H9 (cell line): ENCODE results near the gene RAD23A. TPM values are rescaled to one million over a fixed set of nuclear protein-coding genes. Genes with fewer than 3 reads are reported as not detected.

Source experiments
- DNase-seq: peaks from one replicate; pipeline ENCODE4 v3.0.0-alpha.2; 2017
- H2AFZ ChIP-seq: one replicate; pipeline ENCODE4 v1.6.1; 2013; ENCODE audit warnings: mild to moderate bottlenecking, low read length, control low read depth, moderate library complexity
- H2AK5ac ChIP-seq: 2 replicates; pipeline ENCODE4 v1.6.1; 2013; ENCODE audit warnings: low read length, control low read depth, mixed read lengths; ENCODE audit not compliant: insufficient read length
- H2BK120ac ChIP-seq: one replicate; pipeline ENCODE4 v1.6.1; 2013; ENCODE audit warnings: low read depth, mild to moderate bottlenecking, low read length, control low read depth, inconsistent platforms; ENCODE audit not compliant: poor library complexity, severe bottlenecking
- H2BK12ac ChIP-seq: 2 replicates; pipeline ENCODE4 v1.6.1; 2013; ENCODE audit warnings: low read length, control low read depth, mixed read lengths, low read depth; ENCODE audit not compliant: insufficient read length
- H2BK15ac ChIP-seq: 2 replicates; pipeline ENCODE4 v1.6.1; 2013; ENCODE audit warnings: low read depth, low read length, control low read depth
- H2BK20ac ChIP-seq: one replicate; pipeline ENCODE4 v1.6.1; 2013; ENCODE audit warnings: low read depth, mild to moderate bottlenecking, low read length, control low read depth, inconsistent platforms; ENCODE audit not compliant: poor library complexity, severe bottlenecking
- H2BK5ac ChIP-seq: 2 replicates; pipeline ENCODE4 v1.6.1; 2013; ENCODE audit warnings: low read length, control low read depth, mixed read lengths; ENCODE audit not compliant: insufficient read length
- H3K14ac ChIP-seq: 2 replicates; pipeline ENCODE4 v1.6.1; 2013; ENCODE audit warnings: low read length, control low read depth; ENCODE audit not compliant: insufficient read depth
- H3K18ac ChIP-seq: 2 replicates; pipeline ENCODE4 v1.6.1; 2013; ENCODE audit warnings: low read depth, mild to moderate bottlenecking, mixed read lengths, low read length, control low read depth; ENCODE audit not compliant: insufficient read length
- H3K23ac ChIP-seq: 2 replicates; pipeline ENCODE4 v1.6.1; 2013; ENCODE audit warnings: low read length, control low read depth, mixed read lengths, low read depth; ENCODE audit not compliant: insufficient read length
- H3K23me2 ChIP-seq: 2 replicates; pipeline ENCODE4 v1.6.1; 2013; ENCODE audit warnings: low read depth, mild to moderate bottlenecking, mixed read lengths, low read length, control low read depth; ENCODE audit not compliant: insufficient read length, poor library complexity, severe bottlenecking
- H3K27ac ChIP-seq: 2 replicates; pipeline ENCODE4 v1.5.1; 2013; ENCODE audit warnings: low read length, control low read depth, mixed read lengths, low read depth; ENCODE audit not compliant: insufficient read length
- H3K27me3 ChIP-seq: 2 replicates; pipeline ENCODE4 v1.6.1; 2013; ENCODE audit warnings: low read length, control low read depth, inconsistent platforms; ENCODE audit not compliant: insufficient read depth
- H3K4ac ChIP-seq: 2 replicates; pipeline ENCODE4 v1.6.1; 2013; ENCODE audit warnings: low read depth, mild to moderate bottlenecking, control low read depth, inconsistent platforms, low read length, moderate library complexity
- H3K4me1 ChIP-seq: 2 replicates; pipeline ENCODE4 v1.6.1; 2013; ENCODE audit warnings: low read length, control low read depth, inconsistent platforms; ENCODE audit not compliant: insufficient read depth
- H3K4me2 ChIP-seq: 2 replicates; pipeline ENCODE4 v1.6.1; 2013; ENCODE audit warnings: low read length, control low read depth, mixed read lengths; ENCODE audit not compliant: insufficient read length, insufficient read depth
- H3K56ac ChIP-seq: 2 replicates; pipeline ENCODE4 v1.6.1; 2013; ENCODE audit warnings: low read depth, mild to moderate bottlenecking, mixed read lengths, low read length, control low read depth; ENCODE audit not compliant: insufficient read length
- H3K79me1 ChIP-seq: 2 replicates; pipeline ENCODE4 v1.6.1; 2013; ENCODE audit warnings: low read depth, mild to moderate bottlenecking, moderate library complexity, low read length, control low read depth, inconsistent platforms; ENCODE audit not compliant: insufficient read depth, poor library complexity, severe bottlenecking
- H3K79me2 ChIP-seq: 2 replicates; pipeline ENCODE4 v1.6.1; 2013; ENCODE audit warnings: low read length, control low read depth, inconsistent platforms; ENCODE audit not compliant: insufficient read depth
- H3K9ac ChIP-seq: 2 replicates; pipeline ENCODE4 v1.6.1; 2013; ENCODE audit warnings: low read length, control low read depth, mixed read lengths; ENCODE audit not compliant: insufficient read length; ENCODE audit errors: extremely low read depth
- H3K9me3 ChIP-seq: one replicate; pipeline ENCODE4 v1.6.1; 2013; ENCODE audit warnings: low read depth, low read length, inconsistent platforms; ENCODE audit not compliant: control insufficient read depth
- H3T11ph ChIP-seq: one replicate; pipeline ENCODE4 v1.6.1; 2013; ENCODE audit warnings: mild to moderate bottlenecking, low read length, control low read depth, inconsistent platforms
- H4K20me1 ChIP-seq: one replicate; pipeline ENCODE4 v1.6.1; 2013; ENCODE audit not compliant: control insufficient read depth, insufficient read length, insufficient read depth
- H4K5ac ChIP-seq: 2 replicates; pipeline ENCODE4 v1.6.1; 2013; ENCODE audit warnings: low read depth, mild to moderate bottlenecking, mixed read lengths, low read length, control low read depth; ENCODE audit not compliant: insufficient read length
- H4K8ac ChIP-seq: replicated peaks from 2 replicates; pipeline ENCODE4 v1.6.1; 2013; ENCODE audit warnings: low read length, control low read depth, mixed read lengths, low read depth; ENCODE audit not compliant: insufficient read length
- H4K91ac ChIP-seq: 2 replicates; pipeline ENCODE4 v1.6.1; 2013; ENCODE audit warnings: low read depth, mild to moderate bottlenecking, moderate library complexity, mixed read lengths, low read length, control low read depth; ENCODE audit not compliant: insufficient read length
- H3K27ac Mint-ChIP-seq, 3 experiments: 2 replicates in 2 of 3; 3 replicates in 1 of 3; pipeline ENCODE4 v1.8.0; 2020 to 2021; ENCODE audit warnings: mixed read lengths in 3 of 3, mild to moderate bottlenecking in 1 of 3, moderate library complexity in 1 of 3
- H3K27me3 Mint-ChIP-seq: 2 replicates; pipeline ENCODE4 v1.8.0; 2021; ENCODE audit warnings: low read depth, mild to moderate bottlenecking, moderate library complexity, mixed read lengths
- H3K36me3 Mint-ChIP-seq, 3 experiments: 2 replicates in 2 of 3; 3 replicates in 1 of 3; pipeline ENCODE4 v1.8.0; 2020 to 2021; ENCODE audit warnings: low read depth in 3 of 3, mixed read lengths in 3 of 3; ENCODE audit not compliant: insufficient read depth in 1 of 3
- H3K4me1 Mint-ChIP-seq, 2 experiments: 2 replicates each; pipeline ENCODE4 v1.8.0; 2020; ENCODE audit warnings: mixed read lengths in 2 of 2
- H3K4me3 Mint-ChIP-seq, 2 experiments: 2 replicates in 1 of 2; 3 replicates in 1 of 2; pipeline ENCODE4 v1.8.0; 2020 to 2021; ENCODE audit warnings: mild to moderate bottlenecking in 2 of 2, mixed read lengths in 2 of 2, moderate library complexity in 1 of 2
- H3K9me3 Mint-ChIP-seq, 2 experiments: 2 replicates in 1 of 2; 3 replicates in 1 of 2; pipeline ENCODE4 v1.8.0; 2020; ENCODE audit warnings: mild to moderate bottlenecking in 2 of 2, mixed read lengths in 2 of 2, moderate library complexity in 1 of 2
- WGBS: extraction: QIAGEN DNeasy Blood & Tissue Kit; methylation state at CpG from one replicate; pipeline ENCODE4 v1.1.7; 2013; ENCODE audit warnings: missing lambda C conversion rate, low lambda C conversion rate, mixed read lengths; ENCODE audit not compliant: insufficient read length; ENCODE audit errors: extremely low coverage; 5-methylcytosine and 5-hydroxymethylcytosine counted together
- total RNA-seq: library from RNA; stranded (reverse); gene quantifications from 2 replicates; pipeline ENCODE4 v1.2.1, GENCODE V29; 2021
- TF ChIP-seq, protein P1 (sequence below): fragments of 200-600 bp; sonication (generic); conservative IDR thresholded peaks from 3 replicates; pipeline ENCODE4 v1.8.0; 2021; ENCODE audit warnings: antibody characterized with exemption, mild to moderate bottlenecking

The RAD23A gene
- total RNA-seq, 1 experiment from 2014 or later = 62.2 TPM

DNA sequence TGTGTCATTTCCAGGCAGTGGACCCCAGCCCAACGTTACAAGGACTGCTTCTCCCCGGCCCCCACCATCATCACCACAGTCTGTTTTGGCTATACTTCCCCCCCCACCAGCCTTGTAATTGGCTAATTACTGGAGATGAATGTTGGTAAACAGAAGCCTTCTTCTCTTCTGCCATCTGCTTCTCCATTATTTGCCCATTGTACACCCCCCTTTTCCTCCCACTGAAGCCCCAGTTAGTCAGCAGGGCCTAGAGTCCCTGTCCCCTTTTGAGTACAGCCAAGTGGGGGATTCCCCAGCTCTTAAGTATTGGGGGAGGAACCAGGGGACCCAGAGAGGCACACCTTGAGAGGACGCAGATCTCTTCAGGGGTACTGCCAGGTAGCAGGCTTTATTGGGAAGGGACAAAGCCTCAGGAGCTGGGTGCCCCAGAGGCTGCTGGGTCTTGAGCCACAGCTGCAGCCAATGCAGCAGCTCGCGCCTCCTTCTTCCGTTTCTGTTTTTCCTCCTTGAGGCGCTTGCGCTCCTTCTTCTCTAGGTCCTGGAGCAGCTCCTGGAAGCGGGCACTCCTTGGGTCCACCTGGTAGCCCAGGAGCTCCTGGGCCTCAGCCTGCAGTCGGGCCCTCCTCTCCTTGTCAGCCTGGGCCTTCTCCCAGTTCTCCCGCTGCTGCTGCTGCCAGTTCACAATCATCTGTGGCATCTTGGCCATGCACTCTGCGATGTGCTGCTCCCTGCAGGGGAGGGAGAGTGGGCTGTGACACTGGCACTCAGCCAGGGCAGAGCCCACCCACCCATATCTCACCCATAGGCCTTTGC, 8.3 kb downstream of the RAD23A start:
- H2BK5ac ChIP-seq = no peak overlapping the region
- no CpG with 5 or more reads among the region's 12 CpGs for WGBS
- H3K27ac Mint-ChIP-seq = peak overlapping the region in 2 of 3 experiments; percentile 68 to 92; a peak in 4 of 7 replicates

More for the DNA sequence above, 8.3 kb downstream of the RAD23A start:
- Histone ChIP-seq H3K27ac (no peak overlapping the region), H3K56ac (no peak overlapping the region), H4K20me1 (no peaks in the 10 kb centered on the region), H3K14ac (no peak overlapping the region), H2AK5ac (no peak overlapping the region), H3K23me2 (peaks cover 3% of the 10 kb centered on the region), H3K18ac (no peak overlapping the region), H2BK12ac (no peak overlapping the region), H3T11ph (no peak overlapping the region), H2AFZ (no peak overlapping the region), H3K9me3 (no peaks in the 10 kb centered on the region), H4K5ac (no peak overlapping the region), H3K9ac (no peak overlapping the region), H3K4me1 (no peaks in the 10 kb centered on the region; the same call in 1 of the 2 replicates), H3K79me2 (peaks cover 7% of the 10 kb centered on the region; the same call in 1 of the 2 replicates), H2BK15ac (no peak overlapping the region), H3K27me3 (no peaks in the 10 kb centered on the region), H4K91ac (no peak overlapping the region), H2BK20ac (no peak overlapping the region), H3K4ac (no peak overlapping the region), H2BK120ac (no peak overlapping the region), H3K4me2 (no peak overlapping the region), H3K23ac (no peak overlapping the region), H4K8ac (no peak overlapping the region), H3K79me1 (peaks cover 5% of the 10 kb centered on the region)
- TF ChIP-seq, protein P1, sequence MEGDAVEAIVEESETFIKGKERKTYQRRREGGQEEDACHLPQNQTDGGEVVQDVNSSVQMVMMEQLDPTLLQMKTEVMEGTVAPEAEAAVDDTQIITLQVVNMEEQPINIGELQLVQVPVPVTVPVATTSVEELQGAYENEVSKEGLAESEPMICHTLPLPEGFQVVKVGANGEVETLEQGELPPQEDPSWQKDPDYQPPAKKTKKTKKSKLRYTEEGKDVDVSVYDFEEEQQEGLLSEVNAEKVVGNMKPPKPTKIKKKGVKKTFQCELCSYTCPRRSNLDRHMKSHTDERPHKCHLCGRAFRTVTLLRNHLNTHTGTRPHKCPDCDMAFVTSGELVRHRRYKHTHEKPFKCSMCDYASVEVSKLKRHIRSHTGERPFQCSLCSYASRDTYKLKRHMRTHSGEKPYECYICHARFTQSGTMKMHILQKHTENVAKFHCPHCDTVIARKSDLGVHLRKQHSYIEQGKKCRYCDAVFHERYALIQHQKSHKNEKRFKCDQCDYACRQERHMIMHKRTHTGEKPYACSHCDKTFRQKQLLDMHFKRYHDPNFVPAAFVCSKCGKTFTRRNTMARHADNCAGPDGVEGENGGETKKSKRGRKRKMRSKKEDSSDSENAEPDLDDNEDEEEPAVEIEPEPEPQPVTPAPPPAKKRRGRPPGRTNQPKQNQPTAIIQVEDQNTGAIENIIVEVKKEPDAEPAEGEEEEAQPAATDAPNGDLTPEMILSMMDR = no peak
- no peaks in the 10 kb centered on the region; the same call in 1 of the 2 replicates for H3K27me3 Mint-ChIP-seq
- no peak for DNase-seq
- H3K4me1 Mint-ChIP-seq = peaks cover 21 to 34% of the 10 kb centered on the region in 2 experiments
- H3K4me3 Mint-ChIP-seq = peak overlapping the region; percentile 30 to 88; a peak in 1 of 5 replicates
- no peaks in the 10 kb centered on the region; a peak in 1 of 5 replicates for H3K9me3 Mint-ChIP-seq
- H3K36me3 Mint-ChIP-seq = peaks cover 37 to 66% (median 62%) of the 10 kb centered on the region in 3 experiments
